Measurements from ENCODE around the gene RPS27. TPM values are rescaled to one million over a fixed set of nuclear protein-coding genes. Genes with fewer than 3 reads are reported as not detected.

Gene RPS27
- total and polyA plus RNA-seq, 10 of the 15 experiments (the other 5 are each of a cell fraction or from before 2014, with no cell fraction given): 2,708 to 14,234 (median 8,874) TPM

GRCh38 chr1:153958111-153958960, 32.2 kb upstream of the RPS27 start, which contains the start of gene CRTC2 (continued):
- TF ChIP-seq, protein P1, sequence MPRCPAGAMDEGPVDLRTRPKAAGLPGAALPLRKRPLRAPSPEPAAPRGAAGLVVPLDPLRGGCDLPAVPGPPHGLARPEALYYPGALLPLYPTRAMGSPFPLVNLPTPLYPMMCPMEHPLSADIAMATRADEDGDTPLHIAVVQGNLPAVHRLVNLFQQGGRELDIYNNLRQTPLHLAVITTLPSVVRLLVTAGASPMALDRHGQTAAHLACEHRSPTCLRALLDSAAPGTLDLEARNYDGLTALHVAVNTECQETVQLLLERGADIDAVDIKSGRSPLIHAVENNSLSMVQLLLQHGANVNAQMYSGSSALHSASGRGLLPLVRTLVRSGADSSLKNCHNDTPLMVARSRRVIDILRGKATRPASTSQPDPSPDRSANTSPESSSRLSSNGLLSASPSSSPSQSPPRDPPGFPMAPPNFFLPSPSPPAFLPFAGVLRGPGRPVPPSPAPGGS (IDR thresholded peaks at IDR 0.05; ENCODE audit: borderline replicate concordance, insufficient read depth, low read depth, low read length, poor library complexity, severe bottlenecking): peak; percentile 70
- no peak for TF ChIP-seq CBFB (IDR thresholded peaks at IDR 0.05; ENCODE audit: low read depth)
- no peak for TF ChIP-seq TCF3 (IDR thresholded peaks at IDR 0.05; ENCODE audit: borderline replicate concordance, insufficient read depth, low read depth, low read length)
- TF ChIP-seq, protein P2, sequence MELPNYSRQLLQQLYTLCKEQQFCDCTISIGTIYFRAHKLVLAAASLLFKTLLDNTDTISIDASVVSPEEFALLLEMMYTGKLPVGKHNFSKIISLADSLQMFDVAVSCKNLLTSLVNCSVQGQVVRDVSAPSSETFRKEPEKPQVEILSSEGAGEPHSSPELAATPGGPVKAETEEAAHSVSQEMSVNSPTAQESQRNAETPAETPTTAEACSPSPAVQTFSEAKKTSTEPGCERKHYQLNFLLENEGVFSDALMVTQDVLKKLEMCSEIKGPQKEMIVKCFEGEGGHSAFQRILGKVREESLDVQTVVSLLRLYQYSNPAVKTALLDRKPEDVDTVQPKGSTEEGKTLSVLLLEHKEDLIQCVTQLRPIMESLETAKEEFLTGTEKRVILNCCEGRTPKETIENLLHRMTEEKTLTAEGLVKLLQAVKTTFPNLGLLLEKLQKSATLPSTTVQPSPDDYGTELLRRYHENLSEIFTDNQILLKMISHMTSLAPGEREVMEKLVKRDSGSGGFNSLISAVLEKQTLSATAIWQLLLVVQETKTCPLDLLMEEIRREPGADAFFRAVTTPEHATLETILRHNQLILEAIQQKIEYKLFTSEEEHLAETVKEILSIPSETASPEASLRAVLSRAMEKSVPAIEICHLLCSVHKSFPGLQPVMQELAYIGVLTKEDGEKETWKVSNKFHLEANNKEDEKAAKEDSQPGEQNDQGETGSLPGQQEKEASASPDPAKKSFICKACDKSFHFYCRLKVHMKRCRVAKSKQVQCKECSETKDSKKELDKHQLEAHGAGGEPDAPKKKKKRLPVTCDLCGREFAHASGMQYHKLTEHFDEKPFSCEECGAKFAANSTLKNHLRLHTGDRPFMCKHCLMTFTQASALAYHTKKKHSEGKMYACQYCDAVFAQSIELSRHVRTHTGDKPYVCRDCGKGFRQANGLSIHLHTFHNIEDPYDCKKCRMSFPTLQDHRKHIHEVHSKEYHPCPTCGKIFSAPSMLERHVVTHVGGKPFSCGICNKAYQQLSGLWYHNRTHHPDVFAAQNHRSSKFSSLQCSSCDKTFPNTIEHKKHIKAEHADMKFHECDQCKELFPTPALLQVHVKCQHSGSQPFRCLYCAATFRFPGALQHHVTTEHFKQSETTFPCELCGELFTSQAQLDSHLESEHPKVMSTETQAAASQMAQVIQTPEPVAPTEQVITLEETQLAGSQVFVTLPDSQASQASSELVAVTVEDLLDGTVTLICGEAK (IDR thresholded peaks at IDR 0.05; ENCODE audit: borderline replicate concordance): peak; percentile 94
- no peak for TF ChIP-seq CBX3 (IDR thresholded peaks at IDR 0.05; ENCODE audit: borderline replicate concordance, low read depth)
- TF ChIP-seq STAT3 (IDR thresholded peaks at IDR 0.05; ENCODE audit: low read depth, low read length): 0 out of 2 replicates have a peak, but pooled peaks have one; percentile 49
- TF ChIP-seq ATF7 (IDR thresholded peaks at IDR 0.05; ENCODE audit: low read depth): 0 out of 2 replicates have a peak, but pooled peaks have one; percentile 12
- TF ChIP-seq KDM1A (IDR thresholded peaks at IDR 0.05; ENCODE audit: borderline replicate concordance): no peak
- peak; percentile 35; the same call in 1 of the 2 replicates for TF ChIP-seq MTA2 (IDR thresholded peaks at IDR 0.05; ENCODE audit: low read depth)
- TF ChIP-seq SREBF1 (IDR thresholded peaks at IDR 0.05; ENCODE audit: low read length): peak; percentile 90
- TF ChIP-seq MXI1 (IDR thresholded peaks at IDR 0.05; ENCODE audit: low read depth, low read length): peak; percentile 76
- TF ChIP-seq TBL1XR1 (IDR thresholded peaks at IDR 0.05; ENCODE audit: low read depth, low read length): peak; percentile 78; the same call in 1 of the 2 replicates
- no peak for TF ChIP-seq JUNB (IDR thresholded peaks at IDR 0.05)
- no peak for TF ChIP-seq ZSCAN29 (IDR thresholded peaks at IDR 0.05)
- TF ChIP-seq ZNF274 (IDR thresholded peaks at IDR 0.05; ENCODE audit: insufficient read depth, insufficient read length): no peak
- no peak for TF ChIP-seq MTA3 (IDR thresholded peaks at IDR 0.05; ENCODE audit: borderline replicate concordance, low read length)
- peak; percentile 97 for TF ChIP-seq NR2C1 (IDR thresholded peaks at IDR 0.05)
- peak; percentile 91 for TF ChIP-seq NKRF (conservative IDR thresholded peaks at IDR 0.05)
- TF ChIP-seq NFYA (IDR thresholded peaks at IDR 0.05; ENCODE audit: borderline replicate concordance, low read depth, low read length): no peak
- peak; percentile 58; the same call in 1 of the 2 replicates for TF ChIP-seq SMARCA5 (IDR thresholded peaks at IDR 0.05)
- no peak for TF ChIP-seq CBX5 (IDR thresholded peaks at IDR 0.05; ENCODE audit: low read depth)
- TF ChIP-seq FOXK2 (IDR thresholded peaks at IDR 0.05): no peak; the same call in 1 of the 2 replicates
- TF ChIP-seq PAX5 (IDR thresholded peaks at IDR 0.05; ENCODE audit: borderline replicate concordance, low read depth, low read length): peak; percentile 44; the same call in 1 of the 2 replicates
